HepG2 (cell line): ENCODE results near the gene CAGE1. TPM values are rescaled to one million over a fixed set of nuclear protein-coding genes. Genes with fewer than 3 reads are reported as not detected.

ENCODE experiments used
- ATAC-seq: fragments of 200-7000 bp; cut with Tn5 transposase; 3 replicates; pipeline ENCODE4 v1.9.1; 2020; ENCODE audit warnings: mild to moderate bottlenecking, moderate library complexity
- BruUV-seq: library from RNA; stranded (reverse); fragments of 400-500 nt; replicated peaks from 2 replicates; lab custom pipeline; 2021; lab: Mats Ljungman, UMichigan
- CTCF ChIA-PET: fragments of 300-600 bp; formaldehyde crosslinking; extraction: SDS; loops from one replicate; lab custom pipeline; 2021; ENCODE audit warnings: low total read pairs, inconsistent platforms, low intra/inter-chr PET ratio; lab: Yijun Ruan, JAX
- POLR2A ChIA-PET: fragments of 350-600 bp; sonication (Branson Sonifier 250); formaldehyde crosslinking; loops from one replicate; lab custom pipeline; 2020; ENCODE audit warnings: antibody characterized with exemption, inconsistent platforms; lab: Yijun Ruan, JAX
- DNase-seq: peaks from one replicate; pipeline ENCODE4 v3.0.0-alpha.2; 2015; ENCODE audit warnings: low spot score
- FAIRE-seq: peaks from 3 replicates; lab custom pipeline; 2011; peaks lifted over from hg19 to GRCh38; lab: Jason Lieb, UNC
- H2AFZ ChIP-seq: one replicate; pipeline ENCODE4 v1.6.1; 2011; ENCODE audit warnings: low read length, inconsistent platforms
- H3K27ac ChIP-seq: fragments of 300-600 bp; 3 replicates; pipeline ENCODE4 v1.8.0; 2011; ENCODE audit warnings: mixed run types, mild to moderate bottlenecking, mixed read lengths, low read length, inconsistent platforms; ENCODE audit not compliant: insufficient read depth; ENCODE audit errors: extremely low read length
- H3K27me3 ChIP-seq, 2 experiments: fragments of 200-600 bp in 1 of 2; 2 replicates in 1 of 2; 3 replicates in 1 of 2; pipeline versions ENCODE4 v1.6.0 to v1.8.0; 2011; ENCODE audit warnings: low read length in 2 of 2, mild to moderate bottlenecking in 2 of 2, moderate library complexity in 2 of 2, inconsistent platforms in 1 of 2; ENCODE audit not compliant: insufficient read depth in 2 of 2, control insufficient read depth in 1 of 2
- H3K36me3 ChIP-seq, 2 experiments: fragments of 200-600 bp in 1 of 2; replicated peaks in 1 of 2; 2 replicates in 1 of 2; 3 replicates in 1 of 2; pipeline versions ENCODE4 v1.5.1 to v1.8.0; 2011; ENCODE audit warnings: low read length in 2 of 2, inconsistent platforms in 1 of 2; ENCODE audit not compliant: insufficient read depth in 2 of 2, control insufficient read depth in 1 of 2
- H3K4me1 ChIP-seq: 2 replicates; pipeline ENCODE4 v1.5.1; 2012; ENCODE audit warnings: low read length, inconsistent platforms; ENCODE audit not compliant: insufficient read depth
- H3K4me2 ChIP-seq: 2 replicates; pipeline ENCODE4 v1.6.0; 2011; ENCODE audit warnings: low read depth, low read length, inconsistent platforms
- H3K4me3 ChIP-seq, 3 experiments: fragments of 200-600 bp in 1 of 3; sonication (generic), shearing (Covaris generic) in 1 of 3; replicated peaks in 1 of 3; 2 replicates each; pipeline ENCODE4 v1.5.1; 2011 to 2016; ENCODE audit warnings: low read length in 3 of 3, inconsistent platforms in 2 of 3, low read depth in 2 of 3, mild to moderate bottlenecking in 2 of 3, control low read depth in 1 of 3, mixed read lengths in 1 of 3; ENCODE audit not compliant: insufficient read depth in 1 of 3
- H3K79me2 ChIP-seq: one replicate; pipeline ENCODE4 v1.6.1; 2011; ENCODE audit warnings: low read length, inconsistent platforms; ENCODE audit not compliant: insufficient read depth
- H3K9ac ChIP-seq: 2 replicates; pipeline ENCODE4 v1.6.0; 2011; ENCODE audit warnings: mild to moderate bottlenecking, low read depth, low read length, inconsistent platforms; ENCODE audit not compliant: insufficient read depth
- H3K9me3 ChIP-seq: 2 replicates; pipeline ENCODE4 v1.5.1; 2012; ENCODE audit warnings: mild to moderate bottlenecking, low read length
- H4K20me1 ChIP-seq: 2 replicates; pipeline ENCODE4 v1.6.0; 2011; ENCODE audit warnings: inconsistent platforms, mild to moderate bottlenecking, low read length, moderate library complexity; ENCODE audit not compliant: insufficient read depth
- GABPA ChIP-seq, 2 experiments: IDR thresholded peaks; 2 replicates each; pipeline ENCODE4 v1.6.1; 2011 to 2016; ENCODE audit warnings: low read depth in 2 of 2, low read length in 1 of 2, missing biosample characterization in 1 of 2, missing genetic modification characterization in 1 of 2
- MTF1 ChIP-seq: sonication (generic); formaldehyde crosslinking; IDR thresholded peaks from 2 replicates; pipeline ENCODE4 v1.5.0; 2020; ENCODE audit warnings: missing genetic modification reagents
- SMAD9 ChIP-seq: sonication (generic); formaldehyde crosslinking; IDR thresholded peaks from 2 replicates; pipeline ENCODE4 v1.5.1; 2020; ENCODE audit warnings: mild to moderate bottlenecking, missing genetic modification reagents
- SOX5 ChIP-seq: IDR thresholded peaks from 2 replicates; pipeline ENCODE4 v1.6.1; 2016; ENCODE audit warnings: borderline replicate concordance
- SP140L ChIP-seq: sonication (generic); formaldehyde crosslinking; IDR thresholded peaks from 2 replicates; pipeline ENCODE4 v1.4.0; 2020; ENCODE audit warnings: missing genetic modification reagents, borderline replicate concordance
- SSRP1 ChIP-seq: IDR thresholded peaks from 2 replicates; pipeline ENCODE4 v1.6.1; 2016; ENCODE audit warnings: control low read depth
- TARDBP ChIP-seq: sonication (generic); formaldehyde crosslinking; IDR thresholded peaks from 2 replicates; pipeline ENCODE4 v1.8.0; 2022; ENCODE audit warnings: mild to moderate bottlenecking, missing genetic modification reagents
- TBX2 ChIP-seq: sonication (generic); formaldehyde crosslinking; IDR thresholded peaks from 2 replicates; pipeline ENCODE4 v1.5.0; 2020; ENCODE audit warnings: missing genetic modification reagents, mild to moderate bottlenecking, borderline replicate concordance
- ZBTB1 ChIP-seq: sonication (generic); formaldehyde crosslinking; IDR thresholded peaks from 2 replicates; pipeline ENCODE4 v1.4.0; 2020; ENCODE audit warnings: missing genetic modification reagents, borderline replicate concordance
- ZBTB3 ChIP-seq: sonication (generic); formaldehyde crosslinking; IDR thresholded peaks from 2 replicates; pipeline ENCODE4 v1.4.0; 2020; ENCODE audit warnings: low read depth, mild to moderate bottlenecking, moderate library complexity, missing genetic modification reagents, borderline replicate concordance
- ZBTB8A ChIP-seq: sonication (generic); formaldehyde crosslinking; IDR thresholded peaks from 2 replicates; pipeline ENCODE4 v1.4.0; 2020; ENCODE audit warnings: mild to moderate bottlenecking, low read depth, missing genetic modification reagents, borderline replicate concordance
- ZNF10 ChIP-seq: sonication (generic); formaldehyde crosslinking; IDR thresholded peaks from 2 replicates; pipeline ENCODE4 v1.4.0; 2020; ENCODE audit warnings: mild to moderate bottlenecking, low read depth, missing genetic modification reagents, borderline replicate concordance
- ZNF367 ChIP-seq: sonication (generic); formaldehyde crosslinking; IDR thresholded peaks from 2 replicates; pipeline ENCODE4 v1.4.0; 2020; ENCODE audit warnings: missing genetic modification reagents, borderline replicate concordance
- ZNF570 ChIP-seq: sonication (generic); formaldehyde crosslinking; IDR thresholded peaks from 2 replicates; pipeline ENCODE4 v1.4.0; 2020; ENCODE audit warnings: mild to moderate bottlenecking, missing genetic modification reagents, borderline replicate concordance
- WGBS: methylation state at CpG from one replicate; pipeline ENCODE4 v1.1.6; 2017; ENCODE audit warnings: low lambda C conversion rate; 5-methylcytosine and 5-hydroxymethylcytosine counted together
- in situ Hi-C: cut with HindIII; loops from 2 replicates; pipeline ENCODE4 v1.10.0; 2017; ENCODE audit warnings: low pct_unique_long_range_greater_than_20kb; ENCODE audit not compliant: extremely low pct_ligation_motif_present
- intact Hi-C: fragments of 100-400 bp; cut with micrococcal nuclease; formaldehyde crosslinking; loops from one replicate; pipeline ENCODE4 v1.10.0; 2022; ENCODE audit not compliant: unreplicated experiment
- polyA plus RNA-seq, 8 experiments: library from polyadenylated mRNA; depleted of rRNA in 3 of 8; stranded (reverse) in 7 of 8; unstranded in 1 of 8; fragments of >200 nt; fragmentation: Illumina TruSeq in 4 of 8; extraction: Trizol in 4 of 8; gene quantifications; 2 replicates each; pipeline versions ENCODE4 v1.2.1 to v1.2.3, GENCODE V29; 2011 to 2016; ENCODE audit warnings: low read depth in 4 of 8, missing spikeins in 1 of 8, mixed read lengths in 1 of 8; ENCODE audit not compliant: insufficient read depth in 1 of 8
- total RNA-seq, 5 experiments: library from RNA; depleted of rRNA; stranded (reverse); fragments of >200 nt; fragmentation: Illumina TruSeq; extraction: Trizol; gene quantifications; 2 replicates each; pipeline ENCODE4 v1.2.3, GENCODE V29; 2016; ENCODE audit warnings: low read depth in 1 of 5
- TF ChIP-seq, protein P1 (sequence below), 2 experiments: sonication (generic) in 1 of 2; formaldehyde crosslinking in 1 of 2; IDR thresholded peaks; 2 replicates each; pipeline versions ENCODE4 v1.6.1 to v1.9.0; 2014 to 2022; ENCODE audit warnings: antibody characterized with exemption in 1 of 2, borderline replicate concordance in 1 of 2, inconsistent platforms in 1 of 2, low read depth in 1 of 2, missing genetic modification reagents in 1 of 2
- TF ChIP-seq, protein P2 (sequence below): IDR thresholded peaks from 2 replicates; pipeline ENCODE4 v1.6.1; 2016; ENCODE audit warnings: low read depth, borderline replicate concordance
- TF ChIP-seq, protein P3 (sequence below): sonication (generic); formaldehyde crosslinking; IDR thresholded peaks from 2 replicates; pipeline ENCODE4 v1.5.0; 2020; ENCODE audit warnings: missing genetic modification reagents

Gene CAGE1
- total and polyA plus RNA-seq, 2 of the 13 experiments (the other 11 are each of a cell fraction or from before 2014, with no cell fraction given): 0.03 to 0.15 TPM

DNA sequence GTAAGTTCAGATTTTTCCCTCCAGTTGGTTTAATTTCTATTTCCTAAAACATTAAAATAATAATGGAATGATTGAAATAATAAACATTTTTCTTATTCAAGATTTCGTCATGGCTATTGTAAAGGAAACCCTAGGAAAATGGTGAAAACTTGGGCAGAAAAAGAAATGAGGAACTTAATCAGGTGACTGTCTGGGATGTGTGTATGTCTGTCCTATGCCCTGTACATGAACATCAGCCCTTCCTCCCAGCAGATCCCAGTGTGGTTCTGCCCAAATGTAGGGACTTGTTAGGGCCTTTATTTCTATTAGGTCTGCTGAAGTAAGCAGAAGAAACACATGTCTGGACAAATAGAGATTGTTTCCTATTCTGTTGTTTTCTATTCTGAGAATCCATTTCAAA lies 13.2 kb upstream of the CAGE1 start:
- H3K27ac ChIP-seq: no peak overlapping the region
- no TSS peak for BruUV-seq
- CTCF ChIA-PET: no interaction called here
- no peak overlapping the region for H3K9ac ChIP-seq
- H3K4me1 ChIP-seq: no peaks in the 10 kb centered on the region
- FAIRE-seq (no peak), ATAC-seq (no peak), DNase-seq (no peak)
- no peaks in the 10 kb centered on the region for H3K27me3 ChIP-seq
- H3K9me3 ChIP-seq: no peaks in the 10 kb centered on the region
- in situ Hi-C loops: loop anchor here (10.0 kb wide), 1 partner anchor 98 kb away; no protein-coding TSS in a partner anchor
- peaks cover 20 to 91% of the 10 kb centered on the region in 2 experiments for H3K36me3 ChIP-seq
- WGBS: 90% methylated on average over 1 of the region's 1 CpG
- H2AFZ ChIP-seq: no peak overlapping the region
- intact Hi-C loops: no loop called here
- no peak overlapping the region for H3K4me3 ChIP-seq
- POLR2A ChIA-PET: no interaction called here
- no peaks in the 10 kb centered on the region for H4K20me1 ChIP-seq
- H3K4me2 ChIP-seq: no peak overlapping the region
- no peaks in the 10 kb centered on the region for H3K79me2 ChIP-seq
- TF ChIP-seq SOX5 (CRISPR knock-in tag) (no peak), SP140L (CRISPR knock-in tag) (no peak), ZNF570 (CRISPR knock-in tag) (no peak), ZBTB8A (CRISPR knock-in tag) (no peak), GABPA (IDR thresholded peaks at IDR 0.05; ENCODE audit: low read depth, low read length) (no peak), GABPA (CRISPR knock-in tag; IDR thresholded peaks at IDR 0.05; ENCODE audit: low read depth) (no peak), SMAD9 (CRISPR knock-in tag) (no peak), ZBTB3 (CRISPR knock-in tag) (no peak), TBX2 (CRISPR knock-in tag) (no peak), TARDBP (CRISPR knock-in tag) (no peak), ZNF367 (CRISPR knock-in tag) (no peak), MTF1 (CRISPR knock-in tag) (no peak), SSRP1 (CRISPR knock-in tag) (no peak), ZNF10 (CRISPR knock-in tag) (no peak), ZBTB1 (CRISPR knock-in tag) (no peak)
- TF ChIP-seq, protein P1, sequence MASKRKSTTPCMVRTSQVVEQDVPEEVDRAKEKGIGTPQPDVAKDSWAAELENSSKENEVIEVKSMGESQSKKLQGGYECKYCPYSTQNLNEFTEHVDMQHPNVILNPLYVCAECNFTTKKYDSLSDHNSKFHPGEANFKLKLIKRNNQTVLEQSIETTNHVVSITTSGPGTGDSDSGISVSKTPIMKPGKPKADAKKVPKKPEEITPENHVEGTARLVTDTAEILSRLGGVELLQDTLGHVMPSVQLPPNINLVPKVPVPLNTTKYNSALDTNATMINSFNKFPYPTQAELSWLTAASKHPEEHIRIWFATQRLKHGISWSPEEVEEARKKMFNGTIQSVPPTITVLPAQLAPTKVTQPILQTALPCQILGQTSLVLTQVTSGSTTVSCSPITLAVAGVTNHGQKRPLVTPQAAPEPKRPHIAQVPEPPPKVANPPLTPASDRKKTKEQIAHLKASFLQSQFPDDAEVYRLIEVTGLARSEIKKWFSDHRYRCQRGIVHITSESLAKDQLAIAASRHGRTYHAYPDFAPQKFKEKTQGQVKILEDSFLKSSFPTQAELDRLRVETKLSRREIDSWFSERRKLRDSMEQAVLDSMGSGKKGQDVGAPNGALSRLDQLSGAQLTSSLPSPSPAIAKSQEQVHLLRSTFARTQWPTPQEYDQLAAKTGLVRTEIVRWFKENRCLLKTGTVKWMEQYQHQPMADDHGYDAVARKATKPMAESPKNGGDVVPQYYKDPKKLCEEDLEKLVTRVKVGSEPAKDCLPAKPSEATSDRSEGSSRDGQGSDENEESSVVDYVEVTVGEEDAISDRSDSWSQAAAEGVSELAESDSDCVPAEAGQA (IDR thresholded peaks at IDR 0.05; ENCODE audit: low read depth): no peak
- TF ChIP-seq, protein P1 (CRISPR knock-in tag; IDR thresholded peaks at IDR 0.05; ENCODE audit: borderline replicate concordance): no peak
- TF ChIP-seq, protein P2, sequence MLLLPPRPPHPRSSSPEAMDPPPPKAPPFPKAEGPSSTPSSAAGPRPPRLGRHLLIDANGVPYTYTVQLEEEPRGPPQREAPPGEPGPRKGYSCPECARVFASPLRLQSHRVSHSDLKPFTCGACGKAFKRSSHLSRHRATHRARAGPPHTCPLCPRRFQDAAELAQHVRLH: no peak
- TF ChIP-seq, protein P3, sequence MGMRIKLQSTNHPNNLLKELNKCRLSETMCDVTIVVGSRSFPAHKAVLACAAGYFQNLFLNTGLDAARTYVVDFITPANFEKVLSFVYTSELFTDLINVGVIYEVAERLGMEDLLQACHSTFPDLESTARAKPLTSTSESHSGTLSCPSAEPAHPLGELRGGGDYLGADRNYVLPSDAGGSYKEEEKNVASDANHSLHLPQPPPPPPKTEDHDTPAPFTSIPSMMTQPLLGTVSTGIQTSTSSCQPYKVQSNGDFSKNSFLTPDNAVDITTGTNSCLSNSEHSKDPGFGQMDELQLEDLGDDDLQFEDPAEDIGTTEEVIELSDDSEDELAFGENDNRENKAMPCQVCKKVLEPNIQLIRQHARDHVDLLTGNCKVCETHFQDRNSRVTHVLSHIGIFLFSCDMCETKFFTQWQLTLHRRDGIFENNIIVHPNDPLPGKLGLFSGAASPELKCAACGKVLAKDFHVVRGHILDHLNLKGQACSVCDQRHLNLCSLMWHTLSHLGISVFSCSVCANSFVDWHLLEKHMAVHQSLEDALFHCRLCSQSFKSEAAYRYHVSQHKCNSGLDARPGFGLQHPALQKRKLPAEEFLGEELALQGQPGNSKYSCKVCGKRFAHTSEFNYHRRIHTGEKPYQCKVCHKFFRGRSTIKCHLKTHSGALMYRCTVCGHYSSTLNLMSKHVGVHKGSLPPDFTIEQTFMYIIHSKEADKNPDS (CRISPR knock-in tag): no peak
